ENCODE data around the gene CHP1.
"Not testable (repeated sequence)": the region's sequence is repeated elsewhere in the genome, so short reads cannot be mapped to it uniquely, and the experiment has no call there.

The CHP1 gene

GRCh38 chr15:41289953-41290352 is 58.9 kb downstream of the CHP1 start:
- in situ Hi-C loops (cut with HindIII; ENCODE audit: low sequenced_read_pairs) = no loop called here

DNA sequence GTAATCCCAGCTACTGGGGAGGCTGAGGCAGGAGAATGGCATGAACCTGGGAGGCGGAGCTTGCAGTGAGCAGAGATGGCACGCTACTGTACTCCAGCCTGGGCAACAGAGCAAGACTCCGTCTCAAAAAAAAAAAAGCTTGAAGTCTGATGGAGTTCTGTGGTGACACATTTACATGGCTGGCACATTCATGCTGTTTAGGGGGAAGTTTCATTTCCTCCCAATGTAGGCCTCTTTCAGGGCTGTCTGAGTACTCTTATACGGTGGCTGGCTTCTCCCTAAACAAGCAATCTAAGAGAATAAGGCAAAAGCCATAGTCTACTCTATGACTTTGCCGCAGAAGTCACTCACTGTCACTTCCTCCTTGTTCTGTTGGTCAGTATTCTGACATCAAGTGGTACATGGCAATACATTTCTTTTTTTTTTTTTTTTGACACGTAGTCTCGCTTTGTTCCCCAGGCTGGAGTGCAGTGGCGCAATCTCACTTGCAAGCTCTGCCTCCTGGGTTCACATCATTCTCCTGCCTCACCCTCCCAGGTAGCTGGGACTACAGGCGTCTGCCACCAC is 60.1 kb downstream of the CHP1 start:
- in situ Hi-C loops (cut with HindIII; ENCODE audit: low sequenced_read_pairs) = no loop called here

GRCh38 chr15:41292521-41292920 is 61.5 kb downstream of the CHP1 start:
- in situ Hi-C loops (cut with HindIII; ENCODE audit: low sequenced_read_pairs) = no loop called here

- in situ Hi-C loops (cut with HindIII; ENCODE audit: low sequenced_read_pairs) = not testable (repeated sequence)
These were observed 70.1 kb downstream of the CHP1 start for GRCh38 chr15:41301139-41301538.

GRCh38 chr15:41301587-41301986 is 70.5 kb downstream of the CHP1 start:
- in situ Hi-C loops (cut with HindIII; ENCODE audit: low sequenced_read_pairs) = no loop called here

DNA sequence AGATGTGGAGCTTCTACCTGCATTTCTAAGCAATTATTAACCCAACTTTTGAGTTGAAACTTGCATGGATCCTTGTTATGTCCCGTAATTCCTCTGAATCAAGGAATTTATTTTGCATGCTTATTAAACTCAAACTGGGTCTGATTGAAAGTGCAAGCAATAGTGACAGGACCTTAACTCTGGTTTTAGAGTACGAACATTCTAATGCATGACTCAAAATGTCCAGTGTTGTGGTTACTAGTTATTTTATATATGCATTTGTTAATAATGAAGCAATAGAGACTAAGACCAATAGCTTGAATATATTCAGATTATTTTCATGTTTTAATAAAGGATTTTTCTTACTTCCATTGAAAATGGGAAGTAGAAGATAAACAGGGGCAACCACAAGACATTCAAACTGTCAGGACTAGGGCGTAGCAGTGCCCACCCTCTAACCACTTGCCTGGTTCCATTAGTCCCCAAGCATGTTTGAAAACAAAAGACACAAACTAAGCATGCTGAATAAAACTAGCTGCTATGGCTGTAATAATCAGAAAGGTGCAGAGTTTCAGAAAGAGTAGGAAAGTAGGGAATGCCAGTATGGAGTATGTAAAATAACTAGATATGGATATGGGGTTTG is 73.2 kb downstream of the CHP1 start:
- in situ Hi-C loops (cut with HindIII; ENCODE audit: low sequenced_read_pairs) = no loop called here

DNA sequence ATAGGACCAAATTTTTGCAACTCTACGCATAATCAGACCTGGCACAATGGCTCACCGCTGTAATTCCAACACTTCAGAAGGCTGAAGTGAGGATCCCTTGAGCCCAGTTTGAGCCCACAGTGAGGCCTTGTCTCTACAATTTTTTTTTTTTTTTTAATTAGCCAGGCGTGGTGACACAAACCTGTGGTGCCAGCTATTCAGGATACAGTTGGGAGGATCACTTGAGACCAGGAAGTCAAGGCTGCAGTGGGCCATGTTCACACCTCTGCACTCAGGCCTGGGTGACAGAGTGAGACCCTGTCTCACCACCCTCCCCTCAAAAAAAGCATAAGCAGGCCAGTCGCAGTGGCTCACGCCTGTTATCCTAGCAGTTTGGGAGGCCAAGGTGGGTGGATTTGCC is 76.6 kb downstream of the CHP1 start:
- in situ Hi-C loops (cut with HindIII; ENCODE audit: low sequenced_read_pairs) = no loop called here

DNA sequence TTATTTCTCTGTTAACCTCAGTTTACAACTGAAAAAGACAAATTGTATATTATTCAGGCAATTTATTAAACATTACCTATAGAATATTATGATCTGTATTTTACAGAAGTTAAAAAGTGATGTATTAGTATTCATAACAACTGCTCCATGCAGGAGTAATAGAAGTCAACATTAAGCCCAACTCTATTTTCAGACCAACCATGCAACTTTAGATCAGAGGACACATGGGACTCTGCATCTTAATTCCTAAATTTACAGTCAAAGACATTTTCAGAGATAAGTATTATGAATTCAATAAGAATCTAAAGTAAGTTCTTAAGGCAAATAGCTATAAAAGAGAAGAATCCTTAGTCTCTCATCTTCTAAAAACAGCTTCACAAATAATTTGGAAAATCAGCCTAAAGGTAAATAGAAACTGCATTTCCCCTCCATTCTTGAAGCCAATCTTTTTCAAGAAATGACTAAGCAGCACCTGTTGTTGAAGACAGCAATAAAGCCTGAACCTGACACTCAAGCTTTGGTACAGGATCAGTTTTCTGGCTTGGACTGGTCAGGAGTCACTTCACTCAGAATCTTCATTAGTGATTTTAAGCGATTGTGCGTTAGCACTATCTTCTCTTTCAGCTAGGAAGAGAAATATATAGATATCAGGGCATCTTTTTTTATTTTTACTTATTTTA is 78.3 kb downstream of the CHP1 start:
- in situ Hi-C loops (cut with HindIII; ENCODE audit: low sequenced_read_pairs) = no loop called here

- in situ Hi-C loops (cut with HindIII; ENCODE audit: low sequenced_read_pairs) = not testable (repeated sequence)
These were observed 89.8 kb downstream of the CHP1 start for GRCh38 chr15:41320805-41321330.

DNA sequence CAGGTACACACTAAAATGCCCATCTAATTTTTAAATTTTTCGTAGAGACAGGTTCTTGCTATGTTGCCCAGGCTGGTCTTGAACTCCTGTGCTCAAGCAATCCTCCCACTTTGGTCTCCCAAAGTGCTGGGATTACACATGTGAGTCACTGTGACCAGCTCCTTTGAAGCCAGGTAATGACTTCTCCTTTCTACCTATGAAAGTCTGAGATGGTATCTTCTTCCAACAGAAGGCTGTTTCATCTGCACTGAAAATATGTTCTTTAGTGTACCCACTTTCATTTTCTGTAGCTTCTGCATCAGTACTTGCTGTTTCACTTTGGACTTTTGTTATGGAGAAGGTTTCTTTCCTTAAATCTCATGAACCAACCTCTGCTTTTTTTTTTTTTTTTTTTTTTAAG is 92.5 kb downstream of the CHP1 start:
- in situ Hi-C loops (cut with HindIII; ENCODE audit: low sequenced_read_pairs) = no loop called here

- in situ Hi-C loops (cut with HindIII; ENCODE audit: low sequenced_read_pairs) = no loop called here
These were observed 100.2 kb downstream of the CHP1 start for GRCh38 chr15:41331281-41331680.
